ENCODE measurements around the gene BTBD16.

BTBD16 gene

DNA sequence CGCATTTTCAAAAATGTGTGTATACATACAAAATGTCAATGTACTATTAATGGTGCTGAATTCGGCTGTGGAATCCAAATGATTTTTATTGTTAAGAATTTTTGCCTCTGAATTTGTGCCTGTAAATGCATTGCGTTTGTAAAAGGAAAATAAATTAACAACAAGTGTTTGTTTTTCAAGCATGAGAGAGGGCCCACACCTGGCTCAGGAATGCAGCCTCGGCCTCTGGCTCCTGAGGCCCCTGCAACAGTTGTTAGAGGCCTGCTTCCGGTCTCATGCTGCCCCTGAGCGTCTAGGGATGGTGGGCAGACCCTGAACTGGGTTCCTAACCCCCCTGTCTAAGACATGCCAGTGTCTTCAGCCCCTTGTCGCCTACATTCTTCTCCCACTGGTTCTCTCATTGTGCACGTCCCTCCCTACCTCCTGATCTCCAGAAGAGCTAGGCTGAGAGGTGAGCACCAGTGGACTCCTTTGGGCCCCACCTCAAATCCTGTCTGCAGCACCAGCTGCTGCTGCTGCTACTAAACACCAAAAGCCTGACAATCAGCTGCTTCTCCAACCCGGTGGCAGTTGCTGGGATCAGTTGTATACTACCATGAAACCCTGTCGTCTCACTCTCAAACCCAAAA lies 1.9 kb upstream of the BTBD16 start:
- in situ Hi-C loops (cut with MboI; ENCODE audit: low sequenced_read_pairs), result no loop called here

GRCh38 chr10:122273966-122274545 lies 3.0 kb downstream of the BTBD16 start:
- in situ Hi-C loops (cut with MboI; ENCODE audit: low sequenced_read_pairs), result no loop called here

- in situ Hi-C loops (cut with MboI; ENCODE audit: low sequenced_read_pairs), result no loop called here
These were observed 5.6 kb downstream of the BTBD16 start for GRCh38 chr10:122276611-122277208.

- in situ Hi-C loops (cut with MboI; ENCODE audit: low sequenced_read_pairs), result no loop called here
These were observed 6.5 kb downstream of the BTBD16 start for GRCh38 chr10:122277526-122278136.

DNA sequence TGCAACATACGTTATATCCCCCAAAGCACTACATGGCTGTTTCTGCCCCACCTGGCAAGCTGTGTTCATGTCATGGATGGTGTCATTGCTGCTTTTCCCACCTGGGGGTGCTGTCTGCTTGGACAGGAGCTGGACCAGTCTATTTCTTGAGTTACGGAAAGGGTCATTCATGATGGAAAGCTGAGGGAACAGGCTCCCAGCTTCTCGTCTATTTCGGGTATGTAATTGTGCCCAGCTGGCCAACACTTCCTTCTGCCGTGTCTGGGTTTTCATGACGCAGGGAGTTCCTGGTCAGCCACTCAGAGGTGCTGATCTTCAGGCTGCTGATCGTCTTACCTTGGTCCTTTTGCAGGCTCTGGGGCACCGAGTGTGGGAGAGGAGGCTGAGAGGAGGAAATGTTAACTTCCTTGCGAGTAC lies 8.6 kb downstream of the BTBD16 start:
- in situ Hi-C loops (cut with MboI; ENCODE audit: low sequenced_read_pairs), result no loop called here

DNA sequence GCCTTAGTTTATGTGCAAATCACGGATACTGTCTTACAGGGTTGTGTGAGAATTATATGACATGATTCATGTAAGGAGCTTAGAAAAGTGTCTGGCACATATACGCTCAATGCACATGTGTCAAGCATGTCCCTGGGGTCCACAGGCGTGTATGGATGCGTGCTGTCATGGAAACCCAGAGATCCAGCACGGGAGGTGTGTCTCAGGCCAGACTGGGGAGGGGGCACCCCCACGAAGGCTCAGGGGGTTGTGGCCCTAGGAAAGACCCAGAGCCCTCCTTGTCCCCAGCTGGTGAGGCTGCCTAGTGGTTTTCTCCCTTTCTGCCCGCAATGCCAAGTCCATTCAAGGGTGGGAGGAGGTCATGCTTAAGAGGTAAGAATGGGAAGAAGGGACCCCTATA lies 9.1 kb downstream of the BTBD16 start:
- in situ Hi-C loops (cut with MboI; ENCODE audit: low sequenced_read_pairs), result no loop called here

- in situ Hi-C loops (cut with MboI; ENCODE audit: low sequenced_read_pairs), result no loop called here
These were observed 10.0 kb downstream of the BTBD16 start for GRCh38 chr10:122281018-122281626.

DNA sequence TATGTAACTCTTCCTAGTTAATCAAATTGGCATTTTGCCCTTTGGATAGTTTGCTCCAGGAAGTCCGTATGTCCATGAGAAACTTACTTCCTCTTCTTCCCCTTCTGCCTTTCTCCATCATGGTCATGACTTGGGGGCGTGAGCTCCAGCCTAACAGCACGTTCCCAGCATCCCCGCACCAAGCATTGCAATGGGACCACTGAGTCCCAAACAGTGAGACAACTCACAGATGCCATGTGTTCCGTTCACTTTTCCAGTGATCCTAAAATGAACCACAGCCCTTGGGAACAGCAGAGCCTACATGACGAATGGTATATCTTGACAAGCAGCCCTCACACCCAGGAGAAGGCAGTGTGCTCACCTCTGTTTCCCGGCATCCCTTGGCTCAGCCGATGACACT lies 10.7 kb downstream of the BTBD16 start:
- in situ Hi-C loops (cut with MboI; ENCODE audit: low sequenced_read_pairs), result no loop called here

GRCh38 chr10:122282253-122282671 lies 11.2 kb downstream of the BTBD16 start:
- in situ Hi-C loops (cut with MboI; ENCODE audit: low sequenced_read_pairs), result no loop called here

- in situ Hi-C loops (cut with MboI; ENCODE audit: low sequenced_read_pairs), result no loop called here
These were observed 11.8 kb downstream of the BTBD16 start for GRCh38 chr10:122282909-122283308.

DNA sequence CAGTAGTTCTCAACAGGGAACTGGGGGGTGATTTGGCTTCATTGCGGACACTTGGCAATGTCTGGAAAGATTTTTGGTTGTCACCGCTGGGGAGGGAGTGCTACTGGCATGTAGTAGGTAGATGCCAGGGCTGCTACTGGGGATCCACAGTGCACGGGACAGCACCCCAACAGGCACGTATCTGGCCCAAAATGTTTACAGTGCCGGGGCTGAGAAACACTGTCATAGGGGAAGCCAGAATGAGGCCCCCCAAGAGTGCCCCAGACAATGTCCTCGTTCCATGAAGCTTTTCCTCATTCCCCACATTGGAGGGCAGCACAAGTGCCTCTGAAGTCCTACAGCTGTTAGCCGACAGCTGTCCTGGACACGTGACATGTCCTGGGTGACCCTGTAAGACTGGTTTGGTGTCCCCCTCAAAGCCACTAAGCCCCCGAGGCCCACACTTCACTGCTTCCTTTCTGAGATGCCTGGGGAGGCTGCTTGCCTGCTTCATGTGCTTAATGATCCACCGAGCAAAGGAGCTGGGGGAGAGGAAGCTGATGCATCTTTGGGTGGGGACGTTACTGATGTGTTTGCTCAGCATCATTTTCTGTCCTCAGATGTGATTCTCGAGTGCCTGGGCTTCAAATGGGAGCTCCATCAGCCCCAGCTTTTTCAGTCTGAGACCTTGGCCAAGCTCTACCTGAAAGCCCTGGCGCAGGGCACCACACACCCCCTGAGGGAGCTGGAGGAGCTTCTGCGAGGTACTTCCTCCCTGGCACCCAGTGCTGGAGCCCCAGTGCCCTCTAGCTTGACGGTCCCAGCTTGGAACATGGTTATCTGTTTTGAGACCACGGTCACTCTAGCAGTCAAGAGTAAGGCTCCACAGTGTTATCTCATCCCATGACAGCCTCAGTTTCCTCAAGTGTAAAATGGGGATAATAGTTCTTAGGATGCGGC lies 14.7 kb downstream of the BTBD16 start:
- in situ Hi-C loops (cut with MboI; ENCODE audit: low sequenced_read_pairs), result no loop called here

- in situ Hi-C loops (cut with MboI; ENCODE audit: low sequenced_read_pairs), result no loop called here
These were observed 15.8 kb downstream of the BTBD16 start for GRCh38 chr10:122286867-122287266.

DNA sequence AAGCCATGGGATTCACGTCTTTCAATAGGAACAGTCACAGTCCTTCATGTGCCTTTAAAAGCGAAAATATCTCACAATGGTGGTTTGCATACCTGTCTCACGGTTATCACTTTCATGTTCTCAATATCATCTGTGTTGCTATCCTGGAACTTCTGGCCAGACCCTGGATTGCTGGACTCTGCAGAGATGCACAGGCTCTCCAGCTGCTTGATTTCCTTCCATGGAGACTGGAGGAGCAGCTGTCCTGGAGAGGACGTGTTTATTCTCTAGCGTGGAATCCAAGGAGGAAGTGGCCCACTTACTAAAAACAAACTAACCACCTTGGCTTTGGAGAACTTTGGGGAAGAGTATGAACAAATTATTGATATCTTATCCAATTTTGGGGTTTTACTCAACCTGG lies 16.5 kb downstream of the BTBD16 start:
- in situ Hi-C loops (cut with MboI; ENCODE audit: low sequenced_read_pairs), result no loop called here

DNA sequence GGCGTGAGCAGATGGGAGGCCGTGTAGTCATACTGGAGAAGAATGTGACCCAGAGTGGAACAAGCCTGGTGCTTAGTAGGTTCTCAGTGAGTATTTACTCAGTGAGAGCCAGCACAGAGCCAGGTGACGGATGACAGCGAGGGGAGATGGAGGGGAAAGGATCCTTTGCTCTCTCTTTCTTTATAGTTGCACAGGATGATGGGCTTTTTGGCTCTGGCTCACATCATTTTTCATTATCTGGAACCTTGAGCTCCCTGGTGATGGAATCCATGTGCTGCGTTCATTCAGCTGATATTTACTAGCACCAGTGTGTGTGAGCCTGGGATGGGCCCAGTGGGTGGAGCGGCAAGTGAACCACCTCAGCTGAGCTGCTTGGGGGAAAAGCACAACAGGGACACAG lies 17.2 kb downstream of the BTBD16 start:
- in situ Hi-C loops (cut with MboI; ENCODE audit: low sequenced_read_pairs), result no loop called here

GRCh38 chr10:122288917-122289316 lies 17.8 kb downstream of the BTBD16 start:
- in situ Hi-C loops (cut with MboI; ENCODE audit: low sequenced_read_pairs), result no loop called here

GRCh38 chr10:122290334-122290733 lies 19.2 kb downstream of the BTBD16 start:
- in situ Hi-C loops (cut with MboI; ENCODE audit: low sequenced_read_pairs), result no loop called here

- in situ Hi-C loops (cut with MboI; ENCODE audit: low sequenced_read_pairs), result no loop called here
These were observed 19.9 kb downstream of the BTBD16 start for GRCh38 chr10:122290833-122291532.

DNA sequence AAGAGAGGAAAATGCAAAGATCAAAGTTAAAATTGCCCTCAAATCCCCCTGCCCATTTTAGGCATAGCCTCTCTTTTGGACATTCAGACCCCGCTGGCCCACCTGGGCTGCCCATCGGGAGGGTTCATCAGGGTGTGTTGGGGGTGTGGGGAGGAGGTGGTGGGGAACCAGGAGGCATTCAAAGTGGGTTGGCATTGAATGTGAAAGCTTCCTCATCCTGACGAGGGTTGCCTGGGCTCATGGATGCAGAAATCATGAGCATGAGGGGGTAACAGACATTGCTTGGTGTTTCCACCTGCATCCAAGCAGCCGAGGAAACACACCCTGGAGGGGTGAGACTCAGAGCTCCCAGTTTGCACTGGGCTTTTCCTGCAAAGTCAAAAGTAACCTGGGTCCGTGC lies 20.6 kb downstream of the BTBD16 start:
- in situ Hi-C loops (cut with MboI; ENCODE audit: low sequenced_read_pairs), result no loop called here

GRCh38 chr10:122292376-122292775 lies 21.3 kb downstream of the BTBD16 start:
- in situ Hi-C loops (cut with MboI; ENCODE audit: low sequenced_read_pairs), result no loop called here

Data from hTERT RPE-1 (cell line).